Esophagus squamous epithelium (tissue), 5 donors: ENCODE results near the gene THPO. TPM values are rescaled to one million over a fixed set of nuclear protein-coding genes. Genes with fewer than 3 reads are reported as not detected.

ENCODE experiments used
- DNase-seq: peaks from one replicate; lab custom pipeline; 2025; lab: John Stamatoyannopoulos, UW
- H3K27ac ChIP-seq, 4 donors: fragments of 200-600 bp; sonication (generic); one replicate each; pipeline ENCODE4 v1.5.1; 2016 to 2019; ENCODE audit warnings: mild to moderate bottlenecking in 1 of 4
- H3K27me3 ChIP-seq, 4 donors: fragments of 200-600 bp; sonication (generic); 1 replicate in 3 of 4; 2 replicates in 1 of 4; pipeline versions ENCODE4 v1.5.1 to v1.6.0; 2017 to 2021; ENCODE audit warnings: antibody characterized with exemption in 1 of 4
- H3K36me3 ChIP-seq, 3 donors: fragments of 200-600 bp; sonication (generic); one replicate each; pipeline ENCODE4 v1.5.1; 2016 to 2019
- H3K4me1 ChIP-seq, 3 donors: fragments of 200-600 bp; sonication (generic); one replicate each; pipeline ENCODE4 v1.5.1; 2017 to 2019
- H3K4me3 ChIP-seq, 4 donors: fragments of 200-600 bp; sonication (generic); 1 replicate in 3 of 4; 2 replicates in 1 of 4; pipeline ENCODE4 v1.5.1; 2016 to 2019; ENCODE audit warnings: mild to moderate bottlenecking in 2 of 4, moderate library complexity in 1 of 4
- H3K9me3 ChIP-seq, 3 donors: fragments of 200-600 bp; sonication (generic); one replicate each; pipeline ENCODE4 v1.5.1; 2016 to 2019
- CTCF ChIP-seq, 6 experiments: fragments of 450-650 bp in 4 of 6; fragments of 200-600 bp in 2 of 6; sonication (generic) in 2 of 6; IDR thresholded peaks; one replicate each; pipeline ENCODE4 v1.5.1; 2016 to 2019; ENCODE audit warnings: antibody characterized with exemption in 6 of 6, mild to moderate bottlenecking in 4 of 6, moderate library complexity in 4 of 6
- POLR2A ChIP-seq, 4 donors: fragments of 450-650 bp; IDR thresholded peaks; one replicate each; pipeline ENCODE4 v1.6.1; 2017; ENCODE audit warnings: antibody characterized with exemption in 4 of 4, mild to moderate bottlenecking in 4 of 4, moderate library complexity in 3 of 4
- WGBS, 2 donors: methylation state at CpG; one replicate each; pipeline ENCODE4 v1.1.5; 2018; 5-methylcytosine and 5-hydroxymethylcytosine counted together
- intact Hi-C: fragments of 100-400 bp; cut with DNase I; formaldehyde crosslinking; loops from one replicate; pipeline ENCODE4 v1.15.0; 2022
- total RNA-seq, 4 donors: library from RNA; depleted of rRNA; stranded (reverse); fragments of >200 nt; gene quantifications; one replicate each; pipeline ENCODE4 v1.1.0, GENCODE V29; 2016
- donor health status: DM: yes; HTN: yes; CAD: no.

The THPO gene
- total RNA-seq, 4 donors from 2014 or later = 0.57 TPM; not detected in 3

GRCh38 chr3:184386047-184386806 lies 8.2 kb upstream of the THPO start:
- H3K27me3 ChIP-seq = peaks cover 0 to 49% (median 1%) of the 10 kb centered on the region in 4 donors
- intact Hi-C loops = no loop called here
- H3K4me3 ChIP-seq = no peak overlapping the region
- H3K27ac ChIP-seq = no peak overlapping the region
- TF ChIP-seq POLR2A (IDR thresholded peaks at IDR 0.05) = no peak
- no peak for TF ChIP-seq CTCF (IDR thresholded peaks at IDR 0.05)
- no peak for DNase-seq
- H3K4me1 ChIP-seq = peaks cover 3 to 6% (median 4%) of the 10 kb centered on the region in 3 donors
- H3K36me3 ChIP-seq = no peaks in the 10 kb centered on the region
- no peaks in the 10 kb centered on the region for H3K9me3 ChIP-seq
- WGBS, 2 donors = 70% methylated on average over 11 of the region's 37 CpGs; no CpG with 5 or more reads in 1 of the 2 donors

GRCh38 chr3:184384856-184385422 lies 6.9 kb upstream of the THPO start:
- 100% methylated on average over 1 of the region's 8 CpGs; no CpG with 5 or more reads in 1 of the 2 donors for WGBS, 2 donors
- Histone ChIP-seq H3K4me1 (peaks cover 11 to 18% (median 11%) of the 10 kb centered on the region in 3 donors), H3K4me3 (no peak overlapping the region), H3K9me3 (no peaks in the 10 kb centered on the region), H3K27ac (no peak overlapping the region), H3K36me3 (no peaks in the 10 kb centered on the region), H3K27me3 (peaks cover 0 to 62% (median 2%) of the 10 kb centered on the region in 4 donors)
- TF ChIP-seq CTCF (IDR thresholded peaks at IDR 0.05) = no peak
- TF ChIP-seq POLR2A (IDR thresholded peaks at IDR 0.05) = no peak
- intact Hi-C loops = no loop called here
- DNase-seq = no peak

GRCh38 chr3:184384342-184384741 lies 6.3 kb upstream of the THPO start:
- DNase-seq = no peak
- H3K27ac ChIP-seq = no peak overlapping the region
- H3K27me3 ChIP-seq = peaks cover 0 to 67% (median 2%) of the 10 kb centered on the region in 4 donors
- H3K4me1 ChIP-seq = peaks cover 11 to 23% (median 11%) of the 10 kb centered on the region in 3 donors
- no peak overlapping the region for H3K4me3 ChIP-seq
- TF ChIP-seq CTCF (IDR thresholded peaks at IDR 0.05) (no peak), POLR2A (IDR thresholded peaks at IDR 0.05) (no peak)
- WGBS, 2 donors = 72 to 84% methylated on average over 6 of the region's 9 CpGs
- no peaks in the 10 kb centered on the region for H3K9me3 ChIP-seq
- H3K36me3 ChIP-seq = no peaks in the 10 kb centered on the region
- intact Hi-C loops = no loop called here

- Histone ChIP-seq H3K27me3 (peaks cover 0 to 74% (median 4%) of the 10 kb centered on the region in 4 donors), H3K36me3 (no peaks in the 10 kb centered on the region), H3K4me1 (peaks cover 11 to 34% (median 11%) of the 10 kb centered on the region in 3 donors), H3K27ac (no peak overlapping the region), H3K4me3 (no peak overlapping the region), H3K9me3 (no peaks in the 10 kb centered on the region)
- TF ChIP-seq POLR2A (IDR thresholded peaks at IDR 0.05) (no peak), CTCF (IDR thresholded peaks at IDR 0.05) (no peak)
- intact Hi-C loops = no loop called here
- 84 to 93% methylated on average over 4 to 9 of the region's 15 CpGs for WGBS, 2 donors
- DNase-seq = no peak
Measured at GRCh38 chr3:184383033-184383740, 5.2 kb upstream of the THPO start.
